ENCODE measurements around the gene ROCK2.

DNA sequence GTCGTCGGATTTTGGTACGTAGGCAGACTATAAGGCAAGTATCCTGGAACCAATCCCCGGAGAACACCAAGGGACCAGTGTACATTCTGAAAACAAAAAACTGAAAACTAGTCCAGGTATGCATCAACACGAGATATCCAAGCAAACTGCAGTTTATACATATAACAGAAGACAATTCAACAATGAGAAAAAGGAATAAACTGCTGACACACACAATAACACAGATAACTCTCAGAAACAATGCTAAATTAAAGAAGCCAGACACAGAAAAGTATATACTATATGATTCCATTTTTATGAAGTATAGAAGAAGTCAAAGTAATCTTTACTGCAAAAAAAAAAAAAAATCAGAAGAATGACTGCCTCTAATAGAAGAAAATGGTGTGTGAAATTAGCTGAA is 5.9 kb downstream of the ROCK2 start:
- no peak for TF ChIP-seq EZH2phosphoT487 (IDR thresholded peaks at IDR 0.05; ENCODE audit: borderline replicate concordance)
- TF ChIP-seq, protein P1, sequence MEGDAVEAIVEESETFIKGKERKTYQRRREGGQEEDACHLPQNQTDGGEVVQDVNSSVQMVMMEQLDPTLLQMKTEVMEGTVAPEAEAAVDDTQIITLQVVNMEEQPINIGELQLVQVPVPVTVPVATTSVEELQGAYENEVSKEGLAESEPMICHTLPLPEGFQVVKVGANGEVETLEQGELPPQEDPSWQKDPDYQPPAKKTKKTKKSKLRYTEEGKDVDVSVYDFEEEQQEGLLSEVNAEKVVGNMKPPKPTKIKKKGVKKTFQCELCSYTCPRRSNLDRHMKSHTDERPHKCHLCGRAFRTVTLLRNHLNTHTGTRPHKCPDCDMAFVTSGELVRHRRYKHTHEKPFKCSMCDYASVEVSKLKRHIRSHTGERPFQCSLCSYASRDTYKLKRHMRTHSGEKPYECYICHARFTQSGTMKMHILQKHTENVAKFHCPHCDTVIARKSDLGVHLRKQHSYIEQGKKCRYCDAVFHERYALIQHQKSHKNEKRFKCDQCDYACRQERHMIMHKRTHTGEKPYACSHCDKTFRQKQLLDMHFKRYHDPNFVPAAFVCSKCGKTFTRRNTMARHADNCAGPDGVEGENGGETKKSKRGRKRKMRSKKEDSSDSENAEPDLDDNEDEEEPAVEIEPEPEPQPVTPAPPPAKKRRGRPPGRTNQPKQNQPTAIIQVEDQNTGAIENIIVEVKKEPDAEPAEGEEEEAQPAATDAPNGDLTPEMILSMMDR (conservative IDR thresholded peaks at IDR 0.05; ENCODE audit: low read length): no peak

Measured in Loucy (cell line).